GM19238 (cell line): ENCODE data around the gene AARS2.

Experiments
- DNase-seq: peaks from one replicate; pipeline ENCODE4 v3.0.0; 2011; ENCODE audit warnings: low spot score; ENCODE audit not compliant: insufficient read length

Gene AARS2

GRCh38 chr6:44276667-44277640 lies 36.2 kb downstream of the AARS2 start:
- DNase-seq, result no peak

- no peak for DNase-seq
Measured at GRCh38 chr6:44275749-44276648, 37.1 kb downstream of the AARS2 start.

- no peak for DNase-seq
Measured at GRCh38 chr6:44275271-44275748, 37.8 kb downstream of the AARS2 start.

- no peak for DNase-seq
Measured at GRCh38 chr6:44273617-44274016, 39.5 kb downstream of the AARS2 start.

GRCh38 chr6:44272999-44273566 lies 40.1 kb downstream of the AARS2 start:
- DNase-seq, result no peak

GRCh38 chr6:44272529-44272928 lies 40.6 kb downstream of the AARS2 start:
- no peak for DNase-seq

- DNase-seq, result no peak
Measured at GRCh38 chr6:44271914-44272313, 41.2 kb downstream of the AARS2 start.

GRCh38 chr6:44271406-44271723 lies 41.8 kb downstream of the AARS2 start:
- DNase-seq, result no peak

GRCh38 chr6:44270526-44271405 lies 42.4 kb downstream of the AARS2 start:
- no peak for DNase-seq

GRCh38 chr6:44269921-44270525 lies 43.1 kb downstream of the AARS2 start, which contains the start of gene TMEM151B:
TSS of gene TMEM151B (plus strand) at chr6:44270450. CDS start at chr6:44270743, 293 bp downstream.
- no peak for DNase-seq

GRCh38 chr6:44269178-44269920 lies 43.8 kb downstream of the AARS2 start:
- DNase-seq, result no peak

GRCh38 chr6:44268095-44268628 lies 45.0 kb downstream of the AARS2 start:
- peak; percentile 62 for DNase-seq

GRCh38 chr6:44267252-44267651 lies 45.9 kb downstream of the AARS2 start:
- DNase-seq, result no peak

GRCh38 chr6:44266347-44266746 lies 46.8 kb downstream of the AARS2 start:
- DNase-seq, result peak; percentile 67

GRCh38 chr6:44265722-44266233 lies 47.4 kb downstream of the AARS2 start:
- no peak for DNase-seq

- peak; percentile 87 for DNase-seq
Measured at GRCh38 chr6:44265007-44265721, 48.0 kb downstream of the AARS2 start, which contains the start of gene NFKBIE. TSS of gene NFKBIE (minus strand) at chr6:44265551. CDS start at chr6:44265346, 205 bp downstream.

- DNase-seq, result peak; percentile 84
Measured at GRCh38 chr6:44264154-44265006, 48.8 kb downstream of the AARS2 start.
